ENCODE results near the gene GDI2.
"Not testable (repeated sequence)": the region's sequence is repeated elsewhere in the genome, so short reads cannot be mapped to it uniquely, and the experiment has no call there.

GDI2 gene

DNA sequence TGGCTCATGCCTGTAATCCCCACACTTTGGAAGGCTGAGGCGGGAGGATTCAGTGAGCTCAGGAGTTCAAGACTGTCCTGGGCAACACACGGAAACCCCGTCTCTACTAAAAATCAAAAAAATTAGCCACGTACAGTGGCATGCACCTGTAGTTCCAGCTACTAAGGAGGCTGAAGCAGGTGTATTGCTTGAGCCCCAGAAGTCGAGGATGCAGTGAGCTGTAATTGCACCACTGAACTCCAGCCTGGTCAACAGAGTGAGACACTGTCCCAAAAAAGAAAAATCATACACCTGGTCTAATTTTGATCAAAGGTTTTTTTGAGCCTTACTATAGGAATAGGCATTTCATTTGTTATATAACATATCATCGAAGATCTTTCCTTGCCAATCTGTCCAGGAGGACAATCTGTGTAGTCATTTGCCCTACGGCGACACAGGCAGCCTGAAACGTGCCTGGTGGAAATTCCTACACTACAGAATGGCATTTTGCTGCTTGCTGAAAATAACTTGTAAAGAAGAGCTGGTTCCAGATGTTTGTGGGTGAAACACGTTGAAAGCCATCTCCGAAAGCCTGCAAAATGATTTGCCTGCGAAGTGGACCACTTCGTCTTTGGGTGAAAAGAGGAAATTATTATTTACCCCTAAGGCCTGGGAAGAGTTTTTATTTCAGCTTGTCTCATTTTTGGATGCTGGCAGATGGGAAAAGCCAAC, 31.3 kb upstream of the GDI2 start:
- H3K27ac ChIP-seq: no peak overlapping the region
- TF ChIP-seq ZFX (IDR thresholded peaks at IDR 0.05): no peak
- TF ChIP-seq, protein P1, sequence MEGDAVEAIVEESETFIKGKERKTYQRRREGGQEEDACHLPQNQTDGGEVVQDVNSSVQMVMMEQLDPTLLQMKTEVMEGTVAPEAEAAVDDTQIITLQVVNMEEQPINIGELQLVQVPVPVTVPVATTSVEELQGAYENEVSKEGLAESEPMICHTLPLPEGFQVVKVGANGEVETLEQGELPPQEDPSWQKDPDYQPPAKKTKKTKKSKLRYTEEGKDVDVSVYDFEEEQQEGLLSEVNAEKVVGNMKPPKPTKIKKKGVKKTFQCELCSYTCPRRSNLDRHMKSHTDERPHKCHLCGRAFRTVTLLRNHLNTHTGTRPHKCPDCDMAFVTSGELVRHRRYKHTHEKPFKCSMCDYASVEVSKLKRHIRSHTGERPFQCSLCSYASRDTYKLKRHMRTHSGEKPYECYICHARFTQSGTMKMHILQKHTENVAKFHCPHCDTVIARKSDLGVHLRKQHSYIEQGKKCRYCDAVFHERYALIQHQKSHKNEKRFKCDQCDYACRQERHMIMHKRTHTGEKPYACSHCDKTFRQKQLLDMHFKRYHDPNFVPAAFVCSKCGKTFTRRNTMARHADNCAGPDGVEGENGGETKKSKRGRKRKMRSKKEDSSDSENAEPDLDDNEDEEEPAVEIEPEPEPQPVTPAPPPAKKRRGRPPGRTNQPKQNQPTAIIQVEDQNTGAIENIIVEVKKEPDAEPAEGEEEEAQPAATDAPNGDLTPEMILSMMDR (conservative IDR thresholded peaks at IDR 0.05): no peak

DNA sequence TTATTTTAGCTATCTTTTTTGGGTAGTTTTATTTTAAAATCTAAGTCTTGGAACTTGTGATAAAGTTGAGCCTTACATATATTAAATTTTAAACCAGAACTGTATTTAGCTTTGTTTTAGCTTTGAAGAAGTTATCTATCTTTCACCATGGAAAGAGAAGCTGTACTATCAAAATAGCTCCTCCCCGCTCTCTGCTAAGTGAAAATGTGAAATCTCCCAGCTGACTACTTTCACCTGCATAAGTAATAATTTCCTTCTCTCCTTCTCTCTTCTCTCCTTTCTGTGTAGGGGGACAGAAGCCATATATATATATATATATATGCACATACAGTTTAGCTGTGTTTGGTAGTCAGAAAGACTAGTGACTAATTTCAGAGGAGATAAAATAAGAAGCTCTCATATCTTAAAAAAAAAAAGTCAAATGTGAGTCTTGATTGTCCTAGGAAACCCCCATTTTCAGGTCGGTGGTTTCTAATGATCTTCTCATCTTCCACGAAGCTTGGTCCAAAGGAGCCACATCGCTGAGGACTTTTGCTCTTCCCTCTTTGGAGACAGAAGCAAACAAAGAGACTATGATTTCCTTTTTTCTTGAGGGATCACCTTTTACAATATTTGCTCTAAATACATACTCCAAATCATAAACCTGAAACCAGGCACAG, 30.6 kb upstream of the GDI2 start:
- H3K27ac ChIP-seq: no peak overlapping the region

DNA sequence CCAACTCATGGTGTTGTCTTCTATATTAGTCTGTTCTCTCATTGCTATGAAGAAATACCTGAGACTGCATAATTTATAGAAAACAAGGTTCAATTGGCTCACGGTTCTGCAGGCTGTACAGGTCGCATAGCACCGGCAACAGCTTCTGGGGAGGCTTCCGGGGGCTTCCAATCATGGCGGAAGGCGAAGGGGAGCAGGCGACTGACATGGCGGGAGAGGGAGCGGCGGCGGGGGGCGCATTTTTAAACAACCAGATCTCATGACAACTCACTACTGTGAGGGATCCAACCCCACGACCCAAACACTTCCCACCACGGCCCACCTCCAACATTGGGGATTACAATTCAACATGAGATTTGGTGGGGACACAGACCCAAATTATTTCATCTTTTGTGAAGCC, 28.7 kb upstream of the GDI2 start:
- H3K27ac ChIP-seq: no peak overlapping the region
- TF ChIP-seq, protein P1 (conservative IDR thresholded peaks at IDR 0.05): no peak
- TF ChIP-seq ZFX (IDR thresholded peaks at IDR 0.05): no peak

More for the DNA sequence above, 30.6 kb upstream of the GDI2 start:
- TF ChIP-seq ZFX (IDR thresholded peaks at IDR 0.05): no peak
- TF ChIP-seq, protein P1 (conservative IDR thresholded peaks at IDR 0.05): no peak

DNA sequence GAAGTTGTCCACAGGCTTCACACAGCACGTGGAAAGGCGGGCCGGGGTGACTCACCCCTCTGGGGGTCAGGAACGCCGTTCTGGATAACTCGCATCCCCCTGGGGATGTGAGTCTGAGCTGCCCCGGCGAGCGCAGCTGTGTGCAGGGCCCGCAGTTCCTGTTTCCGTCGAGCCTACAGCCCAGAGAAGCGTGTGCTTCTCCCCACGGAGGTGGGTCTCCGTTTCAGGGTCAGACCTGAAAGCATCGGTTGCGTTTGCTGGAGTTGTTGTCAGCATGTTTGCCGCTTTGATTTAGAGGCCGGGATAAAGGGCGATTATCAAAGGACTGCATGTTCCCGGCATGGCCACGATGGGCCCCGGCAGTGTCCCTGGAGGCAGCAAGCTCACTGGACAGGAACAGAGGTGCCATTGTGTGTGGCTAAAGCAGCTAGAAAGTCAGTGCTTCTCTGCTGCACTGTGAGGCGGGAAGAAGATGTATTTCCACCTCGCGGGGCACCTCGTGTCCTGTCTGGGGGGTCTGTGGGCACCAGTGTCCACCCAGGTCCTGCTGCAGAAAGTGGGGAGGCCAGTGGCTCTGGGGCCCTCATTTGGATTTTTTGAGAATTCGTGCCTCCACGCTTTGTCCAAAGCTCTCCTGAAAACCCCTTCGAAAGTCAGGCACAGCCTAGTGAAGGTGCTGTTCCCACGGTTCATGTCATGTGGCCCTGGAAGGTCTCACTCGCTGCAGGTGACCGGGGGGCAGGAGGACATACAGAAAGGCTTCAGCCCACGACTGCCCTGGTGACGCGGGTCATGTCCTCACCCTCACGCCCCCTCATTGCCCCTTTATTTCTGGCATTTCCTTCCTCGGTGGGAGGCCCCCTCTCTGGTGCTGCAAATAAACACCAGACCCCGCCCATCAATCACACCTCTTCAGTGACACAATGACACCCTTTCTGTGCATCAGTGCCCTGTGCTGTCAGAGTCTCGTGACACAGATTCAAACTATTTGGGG, 27.4 kb upstream of the GDI2 start:
- TF ChIP-seq, protein P1 (conservative IDR thresholded peaks at IDR 0.05): no peak
- no peak overlapping the region for H3K27ac ChIP-seq

DNA sequence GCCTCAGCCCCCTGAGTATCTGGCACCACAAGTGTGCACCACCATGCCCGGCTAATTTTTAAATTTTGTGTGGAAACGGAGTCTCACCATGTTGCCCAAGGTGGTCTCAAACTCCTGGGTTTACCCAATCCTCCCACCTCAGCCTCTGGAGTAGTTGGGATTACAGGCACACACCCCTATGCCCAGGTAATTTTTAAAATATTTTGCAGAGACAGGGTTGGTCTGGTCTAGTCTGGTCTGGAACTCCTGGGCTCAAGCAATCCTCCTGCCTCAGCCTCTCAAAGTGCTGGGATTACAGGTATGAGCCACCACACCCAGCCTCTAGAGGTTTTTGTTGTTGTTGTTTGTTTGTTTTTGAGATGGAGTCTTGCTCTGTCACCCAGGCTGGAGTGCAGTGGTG, 22.9 kb upstream of the GDI2 start:
- not testable (repeated sequence) for H3K27ac ChIP-seq

DNA sequence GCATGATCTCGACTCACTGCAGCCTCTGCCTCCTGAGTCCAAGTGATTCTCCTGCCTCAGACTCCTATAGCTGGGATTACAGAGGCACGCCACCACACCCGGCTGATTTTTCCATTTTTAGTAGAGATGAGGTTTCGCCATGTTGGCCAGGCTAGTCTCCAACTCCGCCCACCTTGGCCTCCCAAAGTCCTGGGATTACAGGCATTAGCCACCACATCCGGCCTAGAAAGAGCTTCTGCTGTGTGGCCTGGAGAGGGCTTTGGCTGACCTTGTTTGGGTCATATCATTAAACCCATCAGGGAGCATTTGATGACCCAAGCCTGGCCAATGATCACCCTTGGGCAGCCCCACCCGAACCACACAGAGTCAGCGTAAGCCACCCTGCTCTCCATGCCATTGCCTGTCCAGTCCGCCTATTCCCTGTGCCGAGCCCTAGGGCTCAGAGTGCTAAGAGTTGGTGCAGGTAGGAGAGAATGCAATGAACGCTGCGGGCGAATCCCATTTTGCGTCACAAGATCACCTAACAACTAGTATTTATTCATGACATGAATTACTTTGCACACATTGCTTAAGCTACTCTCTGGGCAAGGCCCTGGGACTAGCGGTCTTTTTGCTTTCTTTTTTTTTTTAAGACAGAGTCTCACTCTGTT, 22.3 kb upstream of the GDI2 start:
- TF ChIP-seq, protein P1 (conservative IDR thresholded peaks at IDR 0.05): no peak
- no peak overlapping the region for H3K27ac ChIP-seq

DNA sequence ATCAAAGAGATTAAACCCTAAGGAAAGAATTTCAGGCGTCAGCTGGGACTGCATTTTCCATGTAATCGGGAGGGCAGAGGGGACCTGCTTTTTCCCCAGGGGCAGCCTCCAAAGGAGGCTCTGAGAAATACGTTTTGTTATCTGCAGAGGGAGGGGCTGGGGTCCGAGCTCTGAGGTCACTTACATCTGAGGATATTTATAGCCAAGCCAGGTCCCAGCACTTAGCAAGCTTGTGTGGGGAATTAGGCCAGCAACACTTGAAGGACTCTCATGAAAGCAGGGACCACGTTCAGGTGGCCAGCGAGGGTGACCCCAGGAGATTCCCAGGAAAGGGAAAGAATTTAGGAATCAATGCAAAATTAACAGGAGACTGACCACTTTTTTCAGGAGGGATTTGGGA, 20.6 kb upstream of the GDI2 start:
- TF ChIP-seq ZFX (IDR thresholded peaks at IDR 0.05): no peak
- TF ChIP-seq, protein P1 (conservative IDR thresholded peaks at IDR 0.05): no peak
- H3K27ac ChIP-seq: no peak overlapping the region; the same call in 1 of the 2 replicates

Measured in C4-2B (cell line).